Naive thymus-derived CD4-positive, alpha-beta T cell (primary cell): ENCODE measurements around the gene LCN10. TPM values are rescaled to one million over a fixed set of nuclear protein-coding genes. Genes with fewer than 3 reads are reported as not detected.
"Not testable (repeated sequence)": the region's sequence is repeated elsewhere in the genome, so short reads cannot be mapped to it uniquely, and the experiment has no call there.

Source experiments
- ATAC-seq: fragments of 150-1000 bp; cut with Tn5 transposase; 2 replicates; pipeline ENCODE4 v1.10.0; 2021; ENCODE audit warnings: mild to moderate bottlenecking, moderate library complexity
- CTCF ChIA-PET: fragments of 350-600 bp; sonication (Branson Sonifier 250); formaldehyde crosslinking; loops from one replicate; lab custom pipeline; 2021; ENCODE audit warnings: antibody characterized with exemption; lab: Charles Lee
- POLR2A ChIA-PET: fragments of 350-600 bp; sonication (Branson Sonifier 250); formaldehyde crosslinking; loops from one replicate; lab custom pipeline; 2021; ENCODE audit warnings: antibody characterized with exemption, inconsistent platforms; lab: Charles Lee
- DNase-seq, 9 donors: peaks; one replicate each; pipeline versions ENCODE4 v3.0.0 to v3.0.0-alpha.2; 2020 to 2022; ENCODE audit warnings: mixed read lengths in 1 of 9
- H3K27ac ChIP-seq: one replicate; pipeline ENCODE4 v1.7.0; 2013; ENCODE audit warnings: mild to moderate bottlenecking, low read depth, low read length, moderate library complexity
- H3K27me3 ChIP-seq, 2 donors: one replicate each; pipeline ENCODE4 v1.7.0; 2013; ENCODE audit warnings: low read length in 2 of 2, mild to moderate bottlenecking in 2 of 2, moderate library complexity in 2 of 2; ENCODE audit not compliant: control insufficient read depth in 2 of 2, insufficient read depth in 2 of 2
- H3K36me3 ChIP-seq, 3 experiments: 1 replicate in 2 of 3; 2 replicates in 1 of 3; pipeline ENCODE4 v1.7.0; 2013; ENCODE audit warnings: low read length in 3 of 3, mild to moderate bottlenecking in 3 of 3, moderate library complexity in 1 of 3; ENCODE audit not compliant: insufficient read depth in 3 of 3, control insufficient read depth in 2 of 3
- H3K4me1 ChIP-seq, 2 donors: one replicate each; pipeline ENCODE4 v1.7.0; 2013; ENCODE audit warnings: low read length in 2 of 2, mild to moderate bottlenecking in 2 of 2, moderate library complexity in 1 of 2; ENCODE audit not compliant: control insufficient read depth in 2 of 2, insufficient read depth in 2 of 2
- H3K4me3 ChIP-seq: 2 replicates; pipeline ENCODE4 v1.7.0; 2013; ENCODE audit warnings: mild to moderate bottlenecking, low read length
- H3K9me3 ChIP-seq, 3 experiments: 1 replicate in 2 of 3; 2 replicates in 1 of 3; pipeline ENCODE4 v1.7.0; 2013; ENCODE audit warnings: low read length in 3 of 3; ENCODE audit not compliant: control insufficient read depth in 2 of 3
- H3K27ac Mint-ChIP-seq, 9 donors: one replicate each; pipeline ENCODE4 v1.8.0; 2020 to 2022; ENCODE audit warnings: mixed read lengths in 9 of 9, mild to moderate bottlenecking in 8 of 9, moderate library complexity in 5 of 9, inconsistent platforms in 2 of 9
- H3K27me3 Mint-ChIP-seq, 5 donors: one replicate each; pipeline ENCODE4 v1.8.0; 2021 to 2022; ENCODE audit warnings: mixed read lengths in 5 of 5, mild to moderate bottlenecking in 1 of 5
- H3K36me3 Mint-ChIP-seq, 5 donors: one replicate each; pipeline ENCODE4 v1.8.0; 2020 to 2022; ENCODE audit warnings: mixed read lengths in 5 of 5, mild to moderate bottlenecking in 3 of 5, inconsistent platforms in 1 of 5
- H3K4me1 Mint-ChIP-seq, 7 donors: one replicate each; pipeline ENCODE4 v1.8.0; 2020 to 2022; ENCODE audit warnings: mixed read lengths in 7 of 7, mild to moderate bottlenecking in 3 of 7, inconsistent platforms in 1 of 7
- H3K4me3 Mint-ChIP-seq, 10 donors: one replicate each; pipeline ENCODE4 v1.8.0; 2020 to 2022; ENCODE audit warnings: mild to moderate bottlenecking in 10 of 10, mixed read lengths in 10 of 10, moderate library complexity in 6 of 10, inconsistent platforms in 2 of 10
- H3K9me3 Mint-ChIP-seq, 11 donors: one replicate each; pipeline ENCODE4 v1.8.0; 2020 to 2022; ENCODE audit warnings: mixed read lengths in 11 of 11, mild to moderate bottlenecking in 4 of 11, inconsistent platforms in 1 of 11, moderate library complexity in 1 of 11
- intact Hi-C, 2 donors: fragments of 100-400 bp; cut with micrococcal nuclease; formaldehyde crosslinking; loops; one replicate each; pipeline ENCODE4 v1.15.1; 2023
- polyA plus RNA-seq, 2 donors: library from polyadenylated mRNA; unstranded; fragments of 300-500 nt; fragmentation: Illumina TruSeq; gene quantifications; one replicate each; pipeline ENCODE4 v1.2.3, GENCODE V29; 2021
- total RNA-seq, 6 experiments: library from RNA in 5 of 6; stranded (reverse) in 5 of 6; gene quantifications; 1 replicate in 5 of 6; 2 replicates in 1 of 6; pipeline ENCODE4 v1.2.3 and lab custom pipeline; 2021 to 2026

LCN10 gene
- total and polyA plus RNA-seq, 7 experiments from 2014 or later, result 0.34 to 3.2 (median 1.1) TPM; not detected in 1

GRCh38 chr9:136710543-136710942 lies 32.2 kb downstream of the LCN10 start:
- Mint-ChIP-seq H3K27me3 (peaks cover 17 to 41% (median 35%) of the 10 kb centered on the region in 5 donors), H3K9me3 (no peaks in the 10 kb centered on the region), H3K36me3 (no peaks in the 10 kb centered on the region), H3K4me3 (peak overlapping the region in 4 of 10 donors; percentile 0 to 84 (median 64)), H3K4me1 (peaks cover 0 to 6% (median 4%) of the 10 kb centered on the region in 7 donors), H3K27ac (peak overlapping the region in 1 of 9 donors; percentile 72)
- no peak for ATAC-seq
- CTCF ChIA-PET, result no interaction called here
- Histone ChIP-seq H3K36me3 (no peaks in the 10 kb centered on the region), H3K27ac (no peak overlapping the region), H3K9me3 (no peaks in the 10 kb centered on the region), H3K27me3 (peaks cover 0 to 9% of the 10 kb centered on the region in 2 donors), H3K4me1 (no peaks in the 10 kb centered on the region), H3K4me3 (no peak overlapping the region)
- intact Hi-C loops, result no loop called here
- no peak for DNase-seq
- POLR2A ChIA-PET, result no interaction called here

GRCh38 chr9:136709454-136710109 lies 33.2 kb downstream of the LCN10 start:
- Mint-ChIP-seq H3K9me3 (no peaks in the 10 kb centered on the region), H3K4me3 (no peak overlapping the region), H3K27me3 (peaks cover 17 to 46% (median 34%) of the 10 kb centered on the region in 5 donors), H3K27ac (no peak overlapping the region), H3K36me3 (no peaks in the 10 kb centered on the region), H3K4me1 (peaks cover 0 to 8% (median 4%) of the 10 kb centered on the region in 7 donors)
- ATAC-seq (no peak), DNase-seq (no peak)
- no peak overlapping the region for H3K27ac ChIP-seq
- no peak overlapping the region for H3K4me3 ChIP-seq
- H3K4me1 ChIP-seq, result no peaks in the 10 kb centered on the region
- H3K36me3 ChIP-seq, result no peaks in the 10 kb centered on the region
- CTCF ChIA-PET, result no interaction called here
- POLR2A ChIA-PET, result no interaction called here
- peaks cover 0 to 9% of the 10 kb centered on the region in 2 donors for H3K27me3 ChIP-seq
- intact Hi-C loops, result no loop called here
- H3K9me3 ChIP-seq, result no peaks in the 10 kb centered on the region

GRCh38 chr9:136707849-136708517 lies 34.8 kb downstream of the LCN10 start:
- CTCF ChIA-PET, result no interaction called here
- H3K4me1 ChIP-seq, result no peaks in the 10 kb centered on the region

GRCh38 chr9:136707011-136707410 lies 35.7 kb downstream of the LCN10 start:
- Mint-ChIP-seq H3K9me3 (no peaks in the 10 kb centered on the region), H3K27ac (no peak overlapping the region), H3K4me3 (no peak overlapping the region), H3K27me3 (peaks cover 15 to 43% (median 23%) of the 10 kb centered on the region in 5 donors), H3K4me1 (peaks cover 0 to 8% (median 5%) of the 10 kb centered on the region in 7 donors), H3K36me3 (no peaks in the 10 kb centered on the region)
- no peak overlapping the region for H3K4me3 ChIP-seq
- no peaks in the 10 kb centered on the region for H3K4me1 ChIP-seq
- H3K9me3 ChIP-seq, result no peaks in the 10 kb centered on the region
- CTCF ChIA-PET, result no interaction called here
- H3K27ac ChIP-seq, result no peak overlapping the region
- intact Hi-C loops, result no loop called here
- peaks cover 0 to 3% of the 10 kb centered on the region in 2 donors for H3K27me3 ChIP-seq
- POLR2A ChIA-PET, result no interaction called here
- ATAC-seq (no peak), DNase-seq (no peak)
- H3K36me3 ChIP-seq, result no peaks in the 10 kb centered on the region

More at GRCh38 chr9:136707849-136708517, 34.8 kb downstream of the LCN10 start:
- no peaks in the 10 kb centered on the region for H3K36me3 ChIP-seq
- POLR2A ChIA-PET, result no interaction called here
- Mint-ChIP-seq H3K27ac (peak overlapping the region in 1 of 9 donors; percentile 49), H3K9me3 (no peaks in the 10 kb centered on the region), H3K36me3 (no peaks in the 10 kb centered on the region), H3K27me3 (peaks cover 15 to 40% (median 23%) of the 10 kb centered on the region in 5 donors), H3K4me1 (peaks cover 0 to 8% (median 5%) of the 10 kb centered on the region in 7 donors), H3K4me3 (no peak overlapping the region)
- DNase-seq (no peak), ATAC-seq (no peak)
- H3K27ac ChIP-seq, result no peak overlapping the region
- no peak overlapping the region for H3K4me3 ChIP-seq
- H3K9me3 ChIP-seq, result no peaks in the 10 kb centered on the region
- intact Hi-C loops, result no loop called here
- peaks cover 0 to 4% of the 10 kb centered on the region in 2 donors for H3K27me3 ChIP-seq

- no peaks in the 10 kb centered on the region for H3K9me3 ChIP-seq
- DNase-seq (no peak), ATAC-seq (peak; percentile 22)
- Mint-ChIP-seq H3K4me3 (no peak overlapping the region), H3K9me3 (no peaks in the 10 kb centered on the region), H3K4me1 (peaks cover 3 to 17% (median 11%) of the 10 kb centered on the region in 7 donors), H3K36me3 (no peaks in the 10 kb centered on the region), H3K27ac (no peak overlapping the region), H3K27me3 (peaks cover 3 to 36% (median 11%) of the 10 kb centered on the region in 5 donors)
- H3K4me1 ChIP-seq, result peaks cover 7 to 12% of the 10 kb centered on the region in 2 donors
- POLR2A ChIA-PET, result interaction anchor here (0.7 kb wide), 1 partner anchor 23 kb away, joined by 4 read pairs; no protein-coding TSS in a partner anchor
- H3K27me3 ChIP-seq, result no peaks in the 10 kb centered on the region
- H3K36me3 ChIP-seq, result no peaks in the 10 kb centered on the region
- CTCF ChIA-PET, result no interaction called here
- no peak overlapping the region for H3K4me3 ChIP-seq
- intact Hi-C loops, result no loop called here
- H3K27ac ChIP-seq, result no peak overlapping the region
Measured at GRCh38 chr9:136705564-136705963, 37.2 kb downstream of the LCN10 start.

- peaks cover 7 to 17% of the 10 kb centered on the region in 2 donors for H3K4me1 ChIP-seq
- H3K4me3 Mint-ChIP-seq, H3K9me3 ChIP-seq, DNase-seq, POLR2A ChIA-PET, H3K9me3 Mint-ChIP-seq, H3K27ac Mint-ChIP-seq, ATAC-seq, H3K4me3 ChIP-seq, H3K27ac ChIP-seq, CTCF ChIA-PET, intact Hi-C loops, H3K36me3 ChIP-seq, H3K36me3 Mint-ChIP-seq, H3K27me3 ChIP-seq: not testable (repeated sequence)
- H3K27me3 Mint-ChIP-seq, result peaks cover 0 to 28% (median 7%) of the 10 kb centered on the region in 5 donors
- H3K4me1 Mint-ChIP-seq, result peaks cover 7 to 22% (median 14%) of the 10 kb centered on the region in 7 donors
Measured at GRCh38 chr9:136704741-136705140, 38.0 kb downstream of the LCN10 start.
